Epithelial cell of proximal tubule (primary cell): ENCODE measurements around the gene DZIP3. TPM values are rescaled to one million over a fixed set of nuclear protein-coding genes. Genes with fewer than 3 reads are reported as not detected.

Experiments
- total RNA-seq: library from RNA; depleted of rRNA; stranded (reverse); fragments of >200 nt; gene quantifications from 2 replicates; pipeline ENCODE4 v1.2.3, GENCODE V29; 2015

The DZIP3 gene
- total RNA-seq, 1 donor from 2014 or later: 6.3 TPM

Other genes with a start within 250 kb of the DZIP3 start
- gene MYH15, start 79.1 kb upstream of the DZIP3 start, total RNA-seq: 0.22 and 0.75 TPM in 2 replicates
- gene CIP2A, start 284 bp upstream of the DZIP3 start, total RNA-seq: 49.8 and 72.9 TPM in 2 replicates
- gene RETNLB, start 167.7 kb downstream of the DZIP3 start, total RNA-seq: not detected in 2 replicates
- not detected in 2 replicates for gene TRAT1, start 233.1 kb downstream of the DZIP3 start, total RNA-seq